NOMO-1 treated with DMSO at 0.1 percent for 48 hours (cell line): ENCODE measurements around the gene SCAF4.
"Not testable (repeated sequence)": the region's sequence is repeated elsewhere in the genome, so short reads cannot be mapped to it uniquely, and the experiment has no call there.

Experiments used
- DNase-seq: peaks from one replicate; lab custom pipeline; 2025; ENCODE audit not compliant: unreplicated experiment; lab: John Stamatoyannopoulos, UW

Gene SCAF4

GRCh38 chr21:31673321-31673912 is 58.5 kb downstream of the SCAF4 start:
- no peak for DNase-seq

DNA sequence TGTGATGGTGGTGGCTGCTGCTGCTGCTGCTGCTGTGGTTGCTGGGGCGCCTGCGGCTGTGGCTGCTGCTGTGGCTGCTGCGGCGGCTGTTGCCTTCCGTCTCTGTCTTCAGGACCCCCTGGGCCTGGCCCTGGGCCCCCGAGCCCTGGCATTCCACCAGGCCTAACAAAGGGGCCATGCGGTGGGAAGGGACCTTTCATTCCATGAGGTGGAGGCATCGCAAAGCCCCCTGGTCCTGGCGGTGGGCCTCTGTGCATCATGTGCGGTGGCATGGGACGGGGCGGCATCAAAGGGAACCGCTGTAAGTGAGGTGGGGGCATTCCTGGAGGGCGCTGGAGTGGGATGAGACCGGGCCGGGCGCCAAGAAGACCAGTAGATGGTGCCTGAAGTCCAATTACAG is 60.0 kb downstream of the SCAF4 start:
- no peak for DNase-seq

- DNase-seq, result no peak
These were observed 60.7 kb downstream of the SCAF4 start for GRCh38 chr21:31671146-31671716.

GRCh38 chr21:31670070-31670469 is 61.8 kb downstream of the SCAF4 start:
- DNase-seq, result no peak

GRCh38 chr21:31668651-31669491 is 63.0 kb downstream of the SCAF4 start:
- peak; percentile 34 for DNase-seq

- no peak for DNase-seq
These were observed 64.3 kb downstream of the SCAF4 start for GRCh38 chr21:31667639-31668038.

DNA sequence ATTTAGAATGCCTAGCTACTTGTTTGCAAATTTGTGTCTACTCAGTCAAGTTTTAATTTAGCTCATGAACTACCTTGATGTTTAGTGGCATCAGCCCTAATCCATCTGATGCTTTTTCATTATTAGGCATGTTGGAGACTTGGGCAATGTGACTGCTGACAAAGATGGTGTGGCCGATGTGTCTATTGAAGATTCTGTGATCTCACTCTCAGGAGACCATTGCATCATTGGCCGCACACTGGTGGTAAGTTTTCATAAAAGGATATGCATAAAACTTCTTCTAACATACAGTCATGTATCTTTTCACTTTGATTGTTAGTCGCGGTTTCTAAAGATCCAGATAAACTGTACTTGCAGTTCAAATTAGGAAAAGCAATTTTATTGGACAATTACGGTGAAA is 64.8 kb downstream of the SCAF4 start:
- no peak for DNase-seq

DNA sequence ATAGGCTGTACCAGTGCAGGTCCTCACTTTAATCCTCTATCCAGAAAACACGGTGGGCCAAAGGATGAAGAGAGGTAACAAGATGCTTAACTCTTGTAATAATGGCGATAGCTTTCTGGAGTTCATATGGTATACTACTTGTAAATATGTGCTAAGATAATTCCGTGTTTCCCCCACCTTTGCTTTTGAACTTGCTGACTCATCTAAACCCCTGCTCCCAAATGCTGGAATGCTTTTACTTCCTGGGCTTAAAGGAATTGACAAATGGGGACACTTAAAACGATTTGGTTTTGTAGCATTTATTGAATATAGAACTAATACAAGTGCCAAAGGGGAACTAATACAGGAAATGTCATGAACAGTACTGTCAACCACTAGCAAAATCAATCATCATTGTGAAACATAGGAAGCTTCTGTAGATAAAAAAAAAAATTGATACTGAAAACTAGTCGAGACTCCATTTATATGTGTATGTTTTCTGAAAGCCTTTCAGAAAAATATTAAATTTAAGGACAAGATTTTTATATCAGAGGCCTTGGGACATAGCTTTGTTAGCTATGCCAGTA is 65.4 kb downstream of the SCAF4 start:
- DNase-seq, result peak; percentile 62

GRCh38 chr21:31665869-31666268 is 66.0 kb downstream of the SCAF4 start:
- DNase-seq, result not testable (repeated sequence)

DNA sequence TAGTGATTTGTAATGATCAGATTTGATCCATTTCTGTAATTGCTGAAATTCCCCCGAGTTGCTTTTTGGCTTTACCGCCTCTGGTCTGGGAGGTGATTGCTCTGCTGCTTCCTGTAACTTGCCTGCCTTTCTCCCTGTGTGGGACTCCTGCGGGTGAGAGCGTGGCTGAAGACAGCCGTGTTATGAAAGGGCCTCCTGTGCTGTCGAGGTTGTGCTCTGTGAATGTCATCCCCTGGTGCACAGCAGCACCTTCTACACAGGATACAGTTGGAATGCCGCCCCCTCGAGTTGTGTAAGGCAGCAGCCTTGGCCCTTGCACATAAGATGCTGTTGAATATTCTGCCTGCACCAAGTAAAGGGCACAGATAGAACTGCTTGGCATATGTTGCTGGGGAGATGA is 66.5 kb downstream of the SCAF4 start:
- no peak for DNase-seq

GRCh38 chr21:31663584-31664249 is 68.2 kb downstream of the SCAF4 start:
- DNase-seq, result no peak

- DNase-seq, result no peak
These were observed 71.3 kb downstream of the SCAF4 start for GRCh38 chr21:31660591-31660990.

DNA sequence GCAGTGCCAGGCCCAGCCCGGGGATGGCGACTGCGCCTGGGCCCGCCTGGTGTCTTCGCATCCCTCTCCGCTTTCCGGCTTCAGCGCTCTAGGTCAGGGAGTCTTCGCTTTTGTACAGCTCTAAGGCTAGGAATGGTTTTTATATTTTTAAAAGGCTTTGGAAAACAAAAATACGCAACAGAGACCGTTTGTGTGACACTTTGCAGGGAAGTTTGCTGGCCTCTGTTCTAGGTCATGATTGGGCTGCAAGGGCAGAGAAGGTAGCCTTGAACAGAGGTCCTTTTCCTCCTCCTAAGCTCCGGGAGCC is 71.7 kb downstream of the SCAF4 start:
- DNase-seq, result peak; percentile 28

- DNase-seq, result peak; percentile 94
These were observed 72.2 kb downstream of the SCAF4 start, which contains the start of gene SOD1 for GRCh38 chr21:31659536-31660258. Gene SOD1, plus strand, starts transcription at chr21:31659693. Its CDS starts 77 bp downstream, at chr21:31659770.

- no peak for DNase-seq
These were observed 72.7 kb downstream of the SCAF4 start for GRCh38 chr21:31659286-31659535.

DNA sequence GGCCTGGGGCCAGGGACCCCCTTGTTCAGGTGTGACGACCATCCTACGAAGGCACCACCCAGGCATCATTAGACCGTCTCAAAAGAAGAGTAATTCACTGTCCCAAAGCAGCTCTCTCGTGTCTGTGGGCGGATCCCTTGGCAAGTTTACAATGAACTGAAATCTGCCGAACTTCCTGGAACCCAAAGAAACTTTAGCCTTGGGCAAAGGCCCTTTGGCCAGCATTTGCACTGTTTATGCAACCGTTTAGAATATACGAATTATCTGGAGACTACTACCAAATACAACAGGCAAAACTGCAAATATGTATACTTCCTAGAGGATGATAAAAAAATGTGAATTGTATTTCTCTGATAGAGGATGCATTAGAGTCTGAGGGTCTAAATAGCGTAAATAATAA is 73.9 kb downstream of the SCAF4 start:
- DNase-seq, result no peak

- no peak for DNase-seq
These were observed 75.5 kb downstream of the SCAF4 start for GRCh38 chr21:31656199-31657095.

- DNase-seq, result not testable (repeated sequence)
These were observed 76.9 kb downstream of the SCAF4 start for GRCh38 chr21:31654821-31655580.

- DNase-seq, result no peak
These were observed 77.6 kb downstream of the SCAF4 start for GRCh38 chr21:31654340-31654739.
